ENCODE data around the gene HIVEP3.

- TF ChIP-seq CTCF (IDR thresholded peaks at IDR 0.05) (peak; percentile 29), EZH2 (IDR thresholded peaks at IDR 0.05) (no peak)
Observed at GRCh38 chr1:41484402-41485241, 434.1 kb downstream of the HIVEP3 start, which contains the start of gene EDN2.
